OCI-LY7 (cell line): ENCODE results near the gene VIL1. TPM values are rescaled to one million over a fixed set of nuclear protein-coding genes. Genes with fewer than 3 reads are reported as not detected.
A peak's percentile ranks its signal among the peaks of the same experiment; 100 is the strongest.

ENCODE experiments used
- BruUV-seq: library from RNA; stranded (reverse); fragments of 400-500 nt; replicated peaks from 2 replicates; lab custom pipeline; 2021; lab: Mats Ljungman, UMichigan
- CTCF ChIA-PET: fragments of 300-600 bp; sonication (Branson Sonifier 250); formaldehyde crosslinking; loops from one replicate; lab custom pipeline; 2022; ENCODE audit warnings: antibody characterized with exemption; ENCODE audit not compliant: unreplicated experiment; lab: Charles Lee
- POLR2A ChIA-PET: fragments of 300-600 bp; sonication (Branson Sonifier 250); formaldehyde crosslinking; loops from one replicate; lab custom pipeline; 2022; ENCODE audit warnings: antibody characterized with exemption; lab: Charles Lee
- DNase-seq: peaks from one replicate; pipeline ENCODE4 v3.0.0-alpha.2; 2015; ENCODE audit warnings: low spot score
- H2AFZ ChIP-seq: fragments of 200-600 bp; sonication (generic), shearing (Covaris generic); 2 replicates; pipeline ENCODE4 v1.6.1; 2014; ENCODE audit warnings: mild to moderate bottlenecking, antibody characterized with exemption, low read length, moderate library complexity
- H3K27ac ChIP-seq: fragments of 200-600 bp; sonication (generic); 2 replicates; pipeline ENCODE4 v1.5.1; 2014; ENCODE audit warnings: mixed run types, low read depth, mild to moderate bottlenecking, moderate library complexity, low read length, inconsistent platforms; ENCODE audit not compliant: poor library complexity, severe bottlenecking
- H3K36me3 ChIP-seq: fragments of 200-600 bp; sonication (generic); 2 replicates; pipeline ENCODE4 v1.6.1; 2014; ENCODE audit warnings: mild to moderate bottlenecking, antibody characterized with exemption, low read length, moderate library complexity, mixed read lengths; ENCODE audit not compliant: insufficient read depth
- H3K4me1 ChIP-seq: fragments of 200-600 bp; sonication (generic); 2 replicates; pipeline ENCODE4 v1.5.1; 2014; ENCODE audit warnings: mild to moderate bottlenecking, low read length; ENCODE audit not compliant: insufficient read depth, poor library complexity, severe bottlenecking
- H3K4me2 ChIP-seq: fragments of 200-600 bp; sonication (generic); 2 replicates; pipeline ENCODE4 v1.6.1; 2014; ENCODE audit warnings: mild to moderate bottlenecking, low read length
- H3K4me3 ChIP-seq: fragments of 200-600 bp; sonication (generic); 2 replicates; pipeline ENCODE4 v1.5.1; 2014; ENCODE audit warnings: mild to moderate bottlenecking, low read depth, low read length; ENCODE audit not compliant: poor library complexity, severe bottlenecking
- H3K79me2 ChIP-seq: fragments of 200-600 bp; sonication (generic); 2 replicates; pipeline ENCODE4 v1.6.1; 2016; ENCODE audit warnings: low read depth, mild to moderate bottlenecking, low read length, moderate library complexity, mixed read lengths; ENCODE audit not compliant: insufficient read depth
- H3K9me2 ChIP-seq: fragments of 200-600 bp; sonication (generic); 2 replicates; pipeline ENCODE4 v1.6.1; 2016; ENCODE audit warnings: mild to moderate bottlenecking, low read length, mixed read lengths; ENCODE audit not compliant: insufficient read depth
- H3K9me3 ChIP-seq: fragments of 200-600 bp; sonication (generic); 2 replicates; pipeline ENCODE4 v1.6.1; 2014; ENCODE audit warnings: mild to moderate bottlenecking, mixed run types, low read length, mixed read lengths
- H4K20me1 ChIP-seq: fragments of 200-600 bp; sonication (generic); 2 replicates; pipeline ENCODE4 v1.6.1; 2014; ENCODE audit warnings: mild to moderate bottlenecking, antibody characterized with exemption, low read length, moderate library complexity, mixed read lengths; ENCODE audit not compliant: insufficient read depth
- CTCF ChIP-seq: fragments of 200-600 bp; sonication (generic); conservative IDR thresholded peaks from 2 replicates; pipeline ENCODE4 v1.5.1; 2014; ENCODE audit warnings: mild to moderate bottlenecking, antibody characterized with exemption, low read length, moderate library complexity, mixed read lengths
- EZH2phosphoT487 ChIP-seq: fragments of 200-600 bp; sonication (generic); IDR thresholded peaks from 2 replicates; pipeline ENCODE4 v1.6.1; 2018; ENCODE audit warnings: low read depth, borderline replicate concordance, mild to moderate bottlenecking, mixed run types, antibody characterized with exemption, low read length, moderate library complexity, mixed read lengths
- intact Hi-C: fragments of 100-400 bp; cut with micrococcal nuclease; formaldehyde crosslinking; loops from one replicate; pipeline ENCODE4 v1.10.0; 2022; ENCODE audit not compliant: unreplicated experiment
- total RNA-seq, 2 experiments: library from RNA; depleted of rRNA in 1 of 2; stranded (reverse); fragments of >200 nt in 1 of 2; shearing (Covaris generic) in 1 of 2; gene quantifications; 2 replicates each; pipeline ENCODE4 v1.2.3, GENCODE V29; 2014 to 2022

VIL1 gene
- total RNA-seq, 2 experiments from 2014 or later = 0.47 TPM; not detected in 1

GRCh38 chr2:218406949-218407618, 11.8 kb upstream of the VIL1 start:
- BruUV-seq = TSS peak; percentile 7
- Histone ChIP-seq H3K79me2 (no peaks in the 10 kb centered on the region; the same call in 1 of the 2 replicates), H3K4me1 (peaks cover 47% of the 10 kb centered on the region), H3K9me2 (no peaks in the 10 kb centered on the region), H3K4me2 (peak overlapping the region; percentile 64), H4K20me1 (no peaks in the 10 kb centered on the region), H3K27ac (peak overlapping the region; percentile 48), H3K4me3 (peak overlapping the region; percentile 45), H3K9me3 (no peaks in the 10 kb centered on the region), H3K36me3 (peaks cover 34% of the 10 kb centered on the region), H2AFZ (peak overlapping the region; percentile 75; the same call in 1 of the 2 replicates)
- CTCF ChIA-PET = no interaction called here
- no peak for DNase-seq
- POLR2A ChIA-PET = interaction anchor here (0.9 to 1.0 kb wide), 2 partner anchors 143 to 151 kb away, joined by 3 to 4 read pairs; no protein-coding TSS in a partner anchor
- TF ChIP-seq CTCF = no peak
- no peak for TF ChIP-seq EZH2phosphoT487
- intact Hi-C loops = loop anchor here (1.0 to 2.0 kb wide), 2 partner anchors 59 to 242 kb away; no protein-coding TSS in a partner anchor

- peaks cover 27% of the 10 kb centered on the region; the same call in 1 of the 2 replicates for H3K36me3 ChIP-seq
- no TSS peak for BruUV-seq
- no peak overlapping the region for H2AFZ ChIP-seq
- peaks cover 47% of the 10 kb centered on the region for H3K4me1 ChIP-seq
- TF ChIP-seq CTCF (no peak), EZH2phosphoT487 (no peak)
- CTCF ChIA-PET = no interaction called here
- no peaks in the 10 kb centered on the region for H3K9me2 ChIP-seq
- no peaks in the 10 kb centered on the region for H3K9me3 ChIP-seq
- H3K4me2 ChIP-seq = no peak overlapping the region
- no peak overlapping the region for H3K4me3 ChIP-seq
- no peaks in the 10 kb centered on the region for H4K20me1 ChIP-seq
- POLR2A ChIA-PET = no interaction called here
- no peak overlapping the region for H3K27ac ChIP-seq
- no peaks in the 10 kb centered on the region for H3K79me2 ChIP-seq
- DNase-seq = peak; percentile 9
- intact Hi-C loops = loop anchor here (2.0 kb wide), 1 partner anchor 241 kb away; no protein-coding TSS in a partner anchor
Measured at GRCh38 chr2:218407717-218408116, 11.2 kb upstream of the VIL1 start.

GRCh38 chr2:218418321-218418716, 604 bp upstream of the VIL1 start:
- DNase-seq = no peak
- H3K4me3 ChIP-seq = no peak overlapping the region
- CTCF ChIA-PET = no interaction called here

More at GRCh38 chr2:218418321-218418716, 604 bp upstream of the VIL1 start:
- H4K20me1 ChIP-seq = no peaks in the 10 kb centered on the region
- TF ChIP-seq EZH2phosphoT487 (no peak), CTCF (no peak)
- no peak overlapping the region for H3K4me2 ChIP-seq
- no peaks in the 10 kb centered on the region for H3K9me3 ChIP-seq
- H3K9me2 ChIP-seq = no peaks in the 10 kb centered on the region
- no peaks in the 10 kb centered on the region for H3K79me2 ChIP-seq
- no peak overlapping the region for H2AFZ ChIP-seq
- POLR2A ChIA-PET = no interaction called here
- H3K36me3 ChIP-seq = no peaks in the 10 kb centered on the region
- intact Hi-C loops = no loop called here
- H3K27ac ChIP-seq = no peak overlapping the region
- no TSS peak for BruUV-seq
- no peaks in the 10 kb centered on the region for H3K4me1 ChIP-seq
